Right renal pelvis (tissue), 4 donors: Measurements from ENCODE around the gene ARHGEF16. TPM values are rescaled to one million over a fixed set of nuclear protein-coding genes. Genes with fewer than 3 reads are reported as not detected.

ENCODE experiments used
- DNase-seq, 4 donors: peaks; one replicate each; pipeline ENCODE4 v3.0.0-alpha.2; 2013; ENCODE audit warnings: low read depth in 4 of 4, low spot score in 3 of 4, missing footprints in 1 of 4
- polyA plus RNA-seq, 4 donors: library from polyadenylated mRNA; unstranded; fragments of 120-200 nt; gene quantifications; one replicate each; pipeline ENCODE4 v1.2.1, GENCODE V29; 2013; ENCODE audit not compliant: insufficient read length in 4 of 4

The ARHGEF16 gene
- 10 to 100 TPM; 16.1 to 25.7 (median 17.6) TPM for polyA plus RNA-seq

- no peak for DNase-seq
These were observed at the start of gene ARHGEF16 for GRCh38 chr1:3453891-3454810. Gene ARHGEF16 (plus strand): TSS chr1:3454665. CDS start chr1:3463085, 8,420 bp downstream.

GRCh38 chr1:3404801-3405200, 49.7 kb upstream of the ARHGEF16 start:
- DNase-seq, result no peak

- no peak for DNase-seq
These were observed 49.0 kb upstream of the ARHGEF16 start for GRCh38 chr1:3405491-3405890.

- no peak for DNase-seq
These were observed 48.2 kb upstream of the ARHGEF16 start for GRCh38 chr1:3405974-3406867.

GRCh38 chr1:3407021-3407420, 47.4 kb upstream of the ARHGEF16 start:
- no peak for DNase-seq

GRCh38 chr1:3408751-3409266, 45.7 kb upstream of the ARHGEF16 start:
- no peak for DNase-seq

GRCh38 chr1:3409366-3410141, 44.9 kb upstream of the ARHGEF16 start:
- DNase-seq, result no peak

- peak in 1 of 4 donors; percentile 61 for DNase-seq
These were observed 44.1 kb upstream of the ARHGEF16 start for GRCh38 chr1:3410142-3410925.

GRCh38 chr1:3411806-3412205, 42.7 kb upstream of the ARHGEF16 start:
- DNase-seq, result no peak

- DNase-seq, result no peak
These were observed 42.1 kb upstream of the ARHGEF16 start for GRCh38 chr1:3412376-3412775.

- no peak for DNase-seq
These were observed 40.3 kb upstream of the ARHGEF16 start for GRCh38 chr1:3413975-3414710.

GRCh38 chr1:3415260-3416090, 39.0 kb upstream of the ARHGEF16 start:
- no peak for DNase-seq

GRCh38 chr1:3417082-3417739, 37.3 kb upstream of the ARHGEF16 start:
- no peak for DNase-seq

GRCh38 chr1:3417934-3418333, 36.5 kb upstream of the ARHGEF16 start:
- no peak for DNase-seq

- no peak for DNase-seq
These were observed 35.9 kb upstream of the ARHGEF16 start for GRCh38 chr1:3418600-3418999.

GRCh38 chr1:3419415-3420204, 34.9 kb upstream of the ARHGEF16 start:
- DNase-seq, result no peak
